SK-N-DZ (cell line): ENCODE results near the gene NMNAT2.
"Not testable (repeated sequence)": the region's sequence is repeated elsewhere in the genome, so short reads cannot be mapped to it uniquely, and the experiment has no call there.

Source experiments
- DNase-seq: peaks from one replicate; pipeline ENCODE4 v3.0.0-alpha.2; 2015; ENCODE audit warnings: low spot score

The NMNAT2 gene

DNA sequence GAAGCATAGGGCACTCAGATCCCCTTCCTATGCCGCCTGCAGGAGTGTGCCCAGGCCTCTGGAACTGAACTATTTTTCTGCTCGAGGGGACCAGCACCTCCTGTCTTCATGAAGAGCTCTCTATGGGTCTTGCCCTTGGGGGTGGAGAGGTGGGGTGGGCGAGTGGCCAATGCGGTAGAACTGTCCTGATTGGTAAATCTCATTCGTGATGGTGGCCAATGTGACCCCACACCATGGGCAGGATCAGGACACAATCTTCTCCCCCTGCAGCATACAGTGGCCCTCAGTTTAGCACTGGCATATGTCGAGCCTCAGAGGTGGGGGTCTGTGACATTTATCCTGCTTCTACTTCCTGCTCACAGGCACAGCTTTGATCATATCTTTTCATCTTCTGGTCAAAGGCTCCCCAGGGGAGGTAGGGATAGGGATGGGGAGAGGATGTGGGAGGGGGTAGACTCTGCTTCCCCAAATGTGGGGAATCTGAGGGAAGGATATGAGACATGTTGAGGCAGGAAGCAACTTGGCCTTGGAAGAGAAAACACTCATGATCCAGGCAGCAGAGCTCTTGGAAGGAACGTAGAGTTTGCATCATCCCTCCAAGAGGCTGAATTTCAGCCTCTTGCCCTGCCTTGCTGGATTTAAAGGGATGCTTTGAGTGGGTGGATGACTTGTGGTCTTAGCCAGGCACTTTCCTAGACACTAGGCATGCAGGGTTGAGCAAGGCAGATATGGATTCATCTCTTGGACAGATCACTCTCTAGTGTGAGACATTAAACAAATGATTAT, 150.3 kb downstream of the NMNAT2 start:
- DNase-seq = peak; percentile 21

GRCh38 chr1:183263886-183264602, 154.1 kb downstream of the NMNAT2 start:
- no peak for DNase-seq

GRCh38 chr1:183262628-183263200, 155.5 kb downstream of the NMNAT2 start:
- DNase-seq = no peak

DNA sequence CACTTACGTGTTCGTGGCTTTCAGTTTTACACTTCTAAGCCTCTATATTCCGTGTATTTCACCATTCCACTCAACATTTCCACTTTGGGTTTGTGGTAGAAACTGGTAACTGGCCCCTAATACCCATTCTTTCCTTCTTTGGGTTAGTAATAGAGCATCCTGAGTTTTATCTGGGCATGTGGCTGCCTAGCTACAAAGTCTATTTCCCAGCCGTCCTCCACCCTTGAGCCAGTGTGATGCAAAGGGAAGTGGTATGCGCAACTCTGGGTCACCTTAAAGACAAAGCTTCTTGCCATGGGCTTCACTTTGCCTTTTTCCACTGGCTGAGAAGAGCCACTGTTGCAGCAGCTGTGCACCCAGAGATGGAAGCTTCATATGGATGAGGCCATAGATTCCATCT, 158.3 kb downstream of the NMNAT2 start:
- DNase-seq = no peak

DNA sequence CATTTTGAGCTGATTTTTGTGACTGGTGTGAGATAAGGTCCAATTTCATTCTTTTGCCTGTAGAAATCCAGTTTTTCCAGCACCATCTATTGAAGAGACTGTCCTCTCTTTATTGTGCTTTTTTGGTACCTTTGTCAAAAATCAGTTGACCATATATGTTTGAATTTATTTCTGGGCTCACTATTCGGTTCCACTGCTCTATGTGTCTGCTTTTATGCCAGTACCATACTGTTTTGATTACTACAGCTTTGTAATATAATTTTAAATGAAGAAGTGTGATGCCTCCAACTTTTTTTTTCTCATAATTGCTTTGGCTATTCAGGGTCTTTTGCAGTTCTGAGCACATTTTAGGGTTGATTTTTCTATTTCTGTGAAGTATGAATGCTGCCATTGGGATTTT, 163.1 kb downstream of the NMNAT2 start:
- DNase-seq = no peak

DNA sequence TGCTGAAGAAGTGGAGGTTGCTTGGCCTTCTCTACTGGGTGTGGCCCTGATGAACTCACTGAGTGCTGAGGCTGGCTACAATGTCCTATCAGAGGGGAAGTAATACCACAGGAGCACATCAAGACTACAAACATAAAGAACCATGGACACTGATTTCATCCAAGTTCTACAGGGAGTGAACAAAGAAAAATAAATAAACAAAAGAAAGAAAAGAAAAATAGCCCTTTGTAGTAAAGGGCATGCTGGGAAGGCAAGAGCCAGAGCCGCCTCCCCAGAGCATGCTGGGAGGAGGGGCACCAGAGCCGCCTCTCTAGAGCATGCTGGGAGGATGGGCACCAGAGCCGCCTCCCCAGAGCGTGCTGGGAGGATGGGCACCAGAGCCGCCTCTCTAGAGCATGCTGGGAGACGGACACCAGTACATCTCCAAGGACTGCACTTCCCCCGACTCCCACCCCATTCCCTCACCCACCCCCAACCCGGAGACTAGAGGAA, 166.2 kb downstream of the NMNAT2 start:
- DNase-seq = no peak

DNA sequence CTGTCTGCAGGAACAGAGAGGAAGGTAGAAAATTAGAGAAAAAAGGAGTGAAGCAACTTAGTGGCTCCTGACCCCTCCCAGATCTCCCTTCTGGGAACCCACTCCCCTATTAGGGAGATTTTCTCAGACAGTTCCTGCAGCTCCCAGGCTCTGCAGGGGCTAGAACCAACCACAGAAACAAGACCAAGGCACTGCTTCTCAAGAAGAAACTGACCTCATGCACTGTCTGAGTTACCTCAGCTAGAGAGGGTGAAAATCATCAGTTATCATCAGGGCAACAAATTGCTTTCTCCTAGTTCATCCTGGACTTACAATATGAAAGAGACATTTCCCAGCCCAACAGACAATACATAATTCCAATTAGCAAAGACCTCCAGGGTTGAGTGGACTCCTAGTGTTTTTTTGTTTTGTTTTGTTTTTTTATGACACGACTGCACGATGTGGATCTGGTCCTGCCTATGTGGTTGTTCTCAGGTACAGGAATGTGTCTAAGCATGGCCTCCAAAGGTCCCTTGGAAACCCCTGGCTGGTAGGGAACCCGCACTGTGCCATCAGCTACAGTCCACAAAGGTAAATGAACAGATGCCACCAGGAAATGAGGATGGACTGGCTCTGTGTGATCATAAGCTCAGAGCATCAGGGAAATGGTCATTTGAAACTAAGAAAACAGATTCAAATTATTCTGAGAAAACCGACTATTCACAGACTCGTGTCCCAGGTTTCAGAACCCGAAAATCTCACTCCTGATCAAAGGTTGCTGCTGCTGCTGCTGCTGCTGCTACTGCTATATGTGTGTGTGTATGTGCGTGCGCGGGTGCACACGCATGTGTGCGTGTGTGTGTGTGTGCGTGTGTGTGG, 166.8 kb downstream of the NMNAT2 start:
- no peak for DNase-seq

GRCh38 chr1:183249941-183250452, 168.2 kb downstream of the NMNAT2 start:
- no peak for DNase-seq

DNA sequence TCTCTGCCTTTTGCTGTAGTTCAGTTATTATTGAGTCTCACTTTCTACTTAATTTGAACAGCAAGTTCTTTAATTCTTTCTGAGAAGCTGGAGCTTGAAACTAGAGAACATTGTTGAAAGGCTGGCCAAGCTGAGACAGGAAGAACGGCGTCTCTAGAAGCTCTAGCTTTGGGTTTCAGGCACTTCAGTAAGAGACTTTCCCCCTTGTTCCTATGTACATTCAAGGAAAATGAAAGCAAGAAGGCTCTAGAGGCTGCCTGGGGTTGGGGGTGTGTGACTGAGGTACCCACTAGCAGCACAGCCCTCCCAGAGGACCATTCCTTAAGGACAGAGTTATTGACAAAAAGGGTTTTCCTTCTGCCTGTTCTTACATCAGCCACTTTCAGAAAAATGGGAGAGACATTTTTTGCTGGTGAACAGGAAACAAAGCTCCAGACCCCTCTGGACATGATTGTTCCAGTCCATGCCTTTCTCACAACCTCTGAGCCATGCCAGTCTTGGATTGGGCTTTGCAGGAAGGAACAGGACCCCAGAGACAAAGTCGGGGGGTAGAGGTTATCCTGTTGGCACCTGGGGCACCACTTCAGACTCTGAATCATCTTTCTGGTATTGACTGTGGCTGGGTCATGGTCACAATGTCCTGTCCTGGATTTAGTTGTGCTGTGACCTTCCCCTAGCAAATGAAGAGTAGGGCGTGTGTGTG, 169.0 kb downstream of the NMNAT2 start:
- no peak for DNase-seq

- DNase-seq = no peak
Observed at GRCh38 chr1:183247931-183248330, 170.2 kb downstream of the NMNAT2 start.

GRCh38 chr1:183247484-183247883, 170.7 kb downstream of the NMNAT2 start:
- no peak for DNase-seq

- DNase-seq = no peak
Observed at GRCh38 chr1:183247066-183247465, 171.1 kb downstream of the NMNAT2 start.

DNA sequence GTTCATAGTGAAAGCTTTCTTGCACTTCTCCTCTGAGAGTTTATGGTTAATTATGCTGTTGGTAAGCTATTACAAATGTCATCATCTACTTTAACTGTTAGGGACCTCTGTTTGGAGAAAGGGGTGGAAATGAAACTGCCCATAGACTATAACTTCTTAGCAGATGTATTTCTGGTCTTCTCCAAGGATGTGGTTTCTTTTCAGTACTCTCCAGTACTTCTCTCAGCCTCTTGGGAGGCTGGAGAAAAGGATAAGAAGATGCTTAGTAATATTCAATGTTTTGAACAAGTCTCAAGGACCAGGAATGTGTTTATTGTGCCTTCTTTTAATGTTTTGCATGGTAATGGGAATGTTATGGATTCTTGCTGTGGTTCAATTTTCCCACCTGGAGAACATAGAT, 171.7 kb downstream of the NMNAT2 start:
- DNase-seq = no peak

- no peak for DNase-seq
Observed at GRCh38 chr1:183245357-183245756, 172.8 kb downstream of the NMNAT2 start.

GRCh38 chr1:183244466-183244865, 173.7 kb downstream of the NMNAT2 start:
- DNase-seq = no peak

GRCh38 chr1:183243161-183244050, 174.8 kb downstream of the NMNAT2 start:
- DNase-seq = no peak

GRCh38 chr1:183242556-183242955, 175.6 kb downstream of the NMNAT2 start:
- DNase-seq = no peak

DNA sequence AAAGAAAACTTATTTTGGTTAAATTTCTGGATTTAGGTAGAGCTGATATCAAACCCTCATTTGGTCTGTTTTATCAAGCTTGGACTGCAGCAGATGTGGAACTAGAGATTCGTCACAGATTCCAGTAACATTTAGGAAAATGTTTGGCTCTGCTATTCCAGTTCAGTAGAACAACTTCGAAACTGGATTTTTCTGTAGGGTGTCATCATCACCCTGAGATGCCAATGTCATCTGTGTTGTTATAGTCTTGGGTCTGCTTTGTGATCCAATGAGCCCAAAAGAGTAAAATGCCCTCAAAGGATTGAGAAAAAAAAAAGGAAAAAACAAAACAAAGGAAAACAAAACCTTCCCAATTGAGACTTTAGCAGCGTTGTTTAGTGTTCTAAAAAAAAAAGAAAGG, 176.7 kb downstream of the NMNAT2 start:
- no peak for DNase-seq

DNA sequence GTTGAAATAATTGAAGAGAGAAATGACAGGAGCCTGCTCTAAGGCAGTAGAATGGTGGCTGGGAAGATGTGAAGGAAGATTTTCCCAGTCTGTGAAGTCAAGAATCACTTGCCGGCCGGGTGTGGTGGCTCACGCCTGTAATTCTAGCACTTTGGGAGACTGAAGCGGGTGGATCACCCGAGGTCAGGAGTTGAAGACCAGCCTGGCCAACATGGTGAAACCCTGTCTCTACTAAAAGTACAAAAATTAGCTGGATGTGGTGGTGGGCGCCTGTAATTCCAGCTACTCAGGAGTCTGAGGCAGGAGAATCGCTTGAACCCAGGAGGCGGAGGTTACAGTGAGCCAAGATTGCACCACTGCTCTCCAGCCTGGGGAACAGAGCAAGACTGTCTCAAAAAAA, 177.3 kb downstream of the NMNAT2 start:
- not testable (repeated sequence) for DNase-seq

- DNase-seq = no peak
Observed at GRCh38 chr1:183240526-183240825, 177.7 kb downstream of the NMNAT2 start.
